ENCODE measurements around the gene C6orf62. TPM values are rescaled to one million over a fixed set of nuclear protein-coding genes. Genes with fewer than 3 reads are reported as not detected.
"Not testable (repeated sequence)": the region's sequence is repeated elsewhere in the genome, so short reads cannot be mapped to it uniquely, and the experiment has no call there.

C6orf62 gene
- total and polyA plus RNA-seq, 2 donors (not counting 3 experiments of a cell fraction or from before 2014, with no cell fraction given) = 36.5 to 129 TPM

DNA sequence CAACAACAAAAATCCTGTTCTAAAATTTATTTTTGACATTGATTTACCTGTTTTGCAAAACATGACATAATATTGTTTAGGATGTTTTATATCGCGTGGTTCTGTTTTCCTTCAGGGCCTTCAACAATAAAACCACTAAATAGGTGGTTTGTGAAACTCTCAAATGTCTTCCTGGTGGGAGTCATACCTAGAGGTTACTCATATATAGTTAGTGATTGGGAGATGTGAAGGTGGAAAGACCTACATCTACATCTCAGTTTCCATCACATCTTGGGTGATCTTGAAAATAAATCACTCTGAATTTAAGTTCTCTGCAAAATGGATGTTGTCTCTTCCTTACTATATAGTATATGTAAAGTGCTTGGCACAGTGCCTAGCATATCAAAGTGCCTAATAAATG is 22.9 kb downstream of the C6orf62 start:
- dilution Hi-C loops (cut with MboI; ENCODE audit: extremely low pct_ligation_motif_present, low sequenced_read_pairs) (no loop called here), intact Hi-C loops (cut with micrococcal nuclease) (loop anchor here (5.0 to 10.0 kb wide), 2 partner anchors 376 to 411 kb away; no protein-coding TSS in a partner anchor)
- H3K4me1 ChIP-seq (ENCODE audit: control insufficient read depth, extremely low read depth, insufficient read depth, low read length) = no peaks in the 10 kb centered on the region
- H3K9me1 ChIP-seq (replicated peaks; ENCODE audit: control insufficient read depth, extremely low read depth, insufficient read depth, low read length) = no peaks in the 10 kb centered on the region
- H3K9ac ChIP-seq (replicated peaks; ENCODE audit: extremely low read depth, insufficient read depth, low read length) = no peak overlapping the region
- H2AFZ ChIP-seq (ENCODE audit: low read depth, low read length) = no peak overlapping the region
- H3K4me3 ChIP-seq (replicated peaks in 1 of 3; ENCODE audit: insufficient read depth in 1 of 3, low read depth in 1 of 3, low read length in 3 of 3) = no peak overlapping the region
- H3K27ac ChIP-seq (ENCODE audit: insufficient read depth, low read depth, low read length) = no peak overlapping the region
- no peaks in the 10 kb centered on the region for H3K27me3 ChIP-seq (ENCODE audit: control insufficient read depth in 2 of 2, insufficient read depth in 2 of 2, low read length in 2 of 2)
- CTCF ChIA-PET = interaction anchor here (1.0 to 8.8 kb wide), 3 partner anchors 18 to 173 kb away, joined by 3 to 124 read pairs (median 3); no protein-coding TSS in a partner anchor
- no peaks in the 10 kb centered on the region for H3K9me3 ChIP-seq (replicated peaks; ENCODE audit: control insufficient read depth, insufficient read depth, low read length)
- BruUV-seq (replicated peaks) = no TSS peak
- H4K20me1 ChIP-seq (replicated peaks; ENCODE audit: control insufficient read depth, extremely low read depth, insufficient read depth, low read length) = no peaks in the 10 kb centered on the region
- no peaks in the 10 kb centered on the region for H3K36me3 ChIP-seq (ENCODE audit: control insufficient read depth in 2 of 2, extremely low read depth in 1 of 2, insufficient read depth in 2 of 2, low read length in 2 of 2)
- FAIRE-seq (no peak), DNase-seq (ENCODE audit: low read depth, low spot score) (no peak)
- TF ChIP-seq MYC (IDR thresholded peaks at IDR 0.05; ENCODE audit: low read depth, low read length) = no peak
- TF ChIP-seq, protein P1, sequence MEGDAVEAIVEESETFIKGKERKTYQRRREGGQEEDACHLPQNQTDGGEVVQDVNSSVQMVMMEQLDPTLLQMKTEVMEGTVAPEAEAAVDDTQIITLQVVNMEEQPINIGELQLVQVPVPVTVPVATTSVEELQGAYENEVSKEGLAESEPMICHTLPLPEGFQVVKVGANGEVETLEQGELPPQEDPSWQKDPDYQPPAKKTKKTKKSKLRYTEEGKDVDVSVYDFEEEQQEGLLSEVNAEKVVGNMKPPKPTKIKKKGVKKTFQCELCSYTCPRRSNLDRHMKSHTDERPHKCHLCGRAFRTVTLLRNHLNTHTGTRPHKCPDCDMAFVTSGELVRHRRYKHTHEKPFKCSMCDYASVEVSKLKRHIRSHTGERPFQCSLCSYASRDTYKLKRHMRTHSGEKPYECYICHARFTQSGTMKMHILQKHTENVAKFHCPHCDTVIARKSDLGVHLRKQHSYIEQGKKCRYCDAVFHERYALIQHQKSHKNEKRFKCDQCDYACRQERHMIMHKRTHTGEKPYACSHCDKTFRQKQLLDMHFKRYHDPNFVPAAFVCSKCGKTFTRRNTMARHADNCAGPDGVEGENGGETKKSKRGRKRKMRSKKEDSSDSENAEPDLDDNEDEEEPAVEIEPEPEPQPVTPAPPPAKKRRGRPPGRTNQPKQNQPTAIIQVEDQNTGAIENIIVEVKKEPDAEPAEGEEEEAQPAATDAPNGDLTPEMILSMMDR (IDR thresholded peaks at IDR 0.05; ENCODE audit: extremely low read depth in 1 of 2, insufficient read depth in 1 of 2, low read depth in 1 of 2, low read length in 2 of 2) = no peak
- POLR2A ChIA-PET = no interaction called here
- no peaks in the 10 kb centered on the region for H3K79me2 ChIP-seq (ENCODE audit: control insufficient read depth, insufficient read depth, low read length)
- H3K4me2 ChIP-seq (ENCODE audit: insufficient read depth, low read length) = no peak overlapping the region

DNA sequence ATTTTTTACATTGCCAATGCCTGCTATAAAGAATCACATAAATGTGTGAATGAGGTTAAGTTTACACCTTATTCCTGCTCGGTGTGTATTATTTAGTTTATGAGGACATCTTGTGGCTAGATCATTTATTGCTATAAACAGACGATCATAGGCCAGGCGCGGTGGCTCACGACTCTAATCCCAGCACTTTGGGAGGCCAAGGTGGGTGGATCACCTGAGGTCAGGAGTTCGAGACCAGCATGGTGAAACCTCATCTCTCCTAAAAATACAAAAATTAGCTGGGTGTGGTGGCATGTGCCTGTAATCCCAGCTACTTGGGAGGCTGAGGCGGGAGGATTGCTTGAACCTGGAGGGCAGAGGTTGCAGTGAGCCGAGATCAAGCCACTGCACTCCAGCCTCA is 23.3 kb downstream of the C6orf62 start:
- H4K20me1 ChIP-seq (replicated peaks; ENCODE audit: control insufficient read depth, extremely low read depth, insufficient read depth, low read length); H3K79me2 ChIP-seq (ENCODE audit: control insufficient read depth, insufficient read depth, low read length); H3K36me3 ChIP-seq (ENCODE audit: control insufficient read depth in 2 of 2, extremely low read depth in 1 of 2, insufficient read depth in 2 of 2, low read length in 2 of 2); H3K4me1 ChIP-seq (ENCODE audit: control insufficient read depth, extremely low read depth, insufficient read depth, low read length); H3K9me1 ChIP-seq (replicated peaks; ENCODE audit: control insufficient read depth, extremely low read depth, insufficient read depth, low read length); POLR2A ChIA-PET; H3K27me3 ChIP-seq (ENCODE audit: control insufficient read depth in 2 of 2, insufficient read depth in 2 of 2, low read length in 2 of 2); BruUV-seq (replicated peaks); H3K9ac ChIP-seq (replicated peaks; ENCODE audit: extremely low read depth, insufficient read depth, low read length); H3K9me3 ChIP-seq (replicated peaks; ENCODE audit: control insufficient read depth, insufficient read depth, low read length); H2AFZ ChIP-seq (ENCODE audit: low read depth, low read length); H3K4me2 ChIP-seq (ENCODE audit: insufficient read depth, low read length); H3K4me3 ChIP-seq (replicated peaks in 1 of 3; ENCODE audit: insufficient read depth in 1 of 3, low read depth in 1 of 3, low read length in 3 of 3); H3K27ac ChIP-seq (ENCODE audit: insufficient read depth, low read depth, low read length); dilution Hi-C loops (cut with MboI; ENCODE audit: extremely low pct_ligation_motif_present, low sequenced_read_pairs): not testable (repeated sequence)
- intact Hi-C loops (cut with micrococcal nuclease) = loop anchor here (1.0 to 10.0 kb wide), 6 partner anchors 71 to 411 kb away; no protein-coding TSS in a partner anchor
- CTCF ChIA-PET = interaction anchor here (1.0 to 8.8 kb wide), 3 partner anchors 113 to 265 kb away, joined by 3 to 124 read pairs (median 5); no protein-coding TSS in a partner anchor
- TF ChIP-seq, protein P1 (IDR thresholded peaks at IDR 0.05; ENCODE audit: extremely low read depth in 1 of 2, insufficient read depth in 1 of 2, low read depth in 1 of 2, low read length in 2 of 2) = peak; percentile 20 to 24
- peak; percentile 55 for DNase-seq (ENCODE audit: low read depth, low spot score)
- peak; percentile 84 for FAIRE-seq
